Stimulated activated CD8-positive, alpha-beta memory T cell treated with anti-CD3 and anti-CD28 coated beads, Interleukin-4, amount 100 ng/mL, for 4 hours (primary cell): ENCODE results near the gene CMTM8.
"Not testable (repeated sequence)": the region's sequence is repeated elsewhere in the genome, so short reads cannot be mapped to it uniquely, and the experiment has no call there.

Experiments
- DNase-seq, 2 donors: peaks; one replicate each; pipeline ENCODE4 v3.0.0-alpha.2; 2020; ENCODE audit warnings: low read depth in 2 of 2, low spot score in 1 of 2

CMTM8 gene

GRCh38 chr3:32238453-32239306 is at the start of gene CMTM8:
Gene CMTM8, plus strand, starts transcription at chr3:32238680. Its CDS starts 293 bp downstream, at chr3:32238973.
- peak in 1 of 2 donors; percentile 36 for DNase-seq

GRCh38 chr3:32189693-32190092 is 48.8 kb upstream of the CMTM8 start:
- DNase-seq = no peak

GRCh38 chr3:32190556-32190955 is 47.9 kb upstream of the CMTM8 start:
- DNase-seq = not testable (repeated sequence)

- DNase-seq = no peak
These were observed 45.4 kb upstream of the CMTM8 start for GRCh38 chr3:32193101-32193500.

GRCh38 chr3:32194653-32195052 is 43.8 kb upstream of the CMTM8 start:
- no peak for DNase-seq

- no peak for DNase-seq
These were observed 42.4 kb upstream of the CMTM8 start for GRCh38 chr3:32195995-32196540.

GRCh38 chr3:32197991-32198390 is 40.5 kb upstream of the CMTM8 start:
- DNase-seq = no peak

GRCh38 chr3:32198714-32199113 is 39.8 kb upstream of the CMTM8 start:
- no peak for DNase-seq

- DNase-seq = no peak
These were observed 38.0 kb upstream of the CMTM8 start for GRCh38 chr3:32200490-32200889.

- no peak for DNase-seq
These were observed 37.3 kb upstream of the CMTM8 start for GRCh38 chr3:32200992-32201758.

- no peak for DNase-seq
These were observed 36.0 kb upstream of the CMTM8 start for GRCh38 chr3:32202496-32202895.

GRCh38 chr3:32203854-32204253 is 34.6 kb upstream of the CMTM8 start:
- DNase-seq = no peak

GRCh38 chr3:32208447-32208846 is 30.0 kb upstream of the CMTM8 start:
- DNase-seq = no peak

GRCh38 chr3:32215185-32215584 is 23.3 kb upstream of the CMTM8 start:
- DNase-seq = no peak

GRCh38 chr3:32216172-32216783 is 22.2 kb upstream of the CMTM8 start:
- no peak for DNase-seq

- DNase-seq = no peak
These were observed 21.1 kb upstream of the CMTM8 start for GRCh38 chr3:32217339-32217738.

- DNase-seq = no peak
These were observed 18.9 kb upstream of the CMTM8 start for GRCh38 chr3:32219537-32219936.

GRCh38 chr3:32220006-32220405 is 18.5 kb upstream of the CMTM8 start:
- DNase-seq = no peak

GRCh38 chr3:32222950-32223349 is 15.5 kb upstream of the CMTM8 start:
- no peak for DNase-seq

- no peak for DNase-seq
These were observed 14.4 kb upstream of the CMTM8 start for GRCh38 chr3:32224016-32224516.

GRCh38 chr3:32226875-32227500 is 11.5 kb upstream of the CMTM8 start:
- DNase-seq = no peak
